Activated naive CD4-positive, alpha-beta T cell treated with anti-CD3 and anti-CD28 coated beads, Interleukin-2, amount 50 U/mL, for 24 hours (primary cell): ENCODE measurements around the gene ZNF407.

Source experiments
- H3K27ac Mint-ChIP-seq: one replicate; pipeline ENCODE4 v1.8.0; 2021; ENCODE audit warnings: mild to moderate bottlenecking, mixed read lengths
- H3K27me3 Mint-ChIP-seq: one replicate; pipeline ENCODE4 v1.8.0; 2021; ENCODE audit warnings: mixed read lengths
- H3K36me3 Mint-ChIP-seq: one replicate; pipeline ENCODE4 v1.8.0; 2021; ENCODE audit warnings: mixed read lengths
- H3K4me1 Mint-ChIP-seq: one replicate; pipeline ENCODE4 v1.8.0; 2021; ENCODE audit warnings: mixed read lengths
- H3K4me3 Mint-ChIP-seq: one replicate; pipeline ENCODE4 v1.8.0; 2021; ENCODE audit warnings: mild to moderate bottlenecking, mixed read lengths
- H3K9me3 Mint-ChIP-seq: one replicate; pipeline ENCODE4 v1.8.0; 2021; ENCODE audit warnings: mixed read lengths

Gene ZNF407

GRCh38 chr18:74708169-74708568 is 110.5 kb downstream of the ZNF407 start:
- peaks cover 9% of the 10 kb centered on the region for H3K36me3 Mint-ChIP-seq

GRCh38 chr18:74709452-74709851 is 111.8 kb downstream of the ZNF407 start:
- Mint-ChIP-seq H3K27me3 (no peaks in the 10 kb centered on the region), H3K4me3 (no peak overlapping the region), H3K9me3 (no peaks in the 10 kb centered on the region), H3K4me1 (peaks cover 6% of the 10 kb centered on the region), H3K36me3 (peaks cover 5% of the 10 kb centered on the region), H3K27ac (no peak overlapping the region)

More at GRCh38 chr18:74708169-74708568, 110.5 kb downstream of the ZNF407 start:
- Mint-ChIP-seq H3K27ac (no peak overlapping the region), H3K4me1 (peaks cover 7% of the 10 kb centered on the region), H3K27me3 (no peaks in the 10 kb centered on the region), H3K9me3 (no peaks in the 10 kb centered on the region), H3K4me3 (no peak overlapping the region)

GRCh38 chr18:74714120-74714519 is 116.5 kb downstream of the ZNF407 start:
- no peaks in the 10 kb centered on the region for H3K27me3 Mint-ChIP-seq
- peaks cover 6% of the 10 kb centered on the region for H3K36me3 Mint-ChIP-seq
- peaks cover 5% of the 10 kb centered on the region for H3K4me1 Mint-ChIP-seq
- H3K4me3 Mint-ChIP-seq: no peak overlapping the region
- no peaks in the 10 kb centered on the region for H3K9me3 Mint-ChIP-seq
- no peak overlapping the region for H3K27ac Mint-ChIP-seq

- Mint-ChIP-seq H3K27ac (peak overlapping the region; percentile 31), H3K4me3 (no peak overlapping the region)
Measured at GRCh38 chr18:74714791-74715190, 117.1 kb downstream of the ZNF407 start.

GRCh38 chr18:74715306-74715705 is 117.6 kb downstream of the ZNF407 start:
- H3K27ac Mint-ChIP-seq: no peak overlapping the region
- peaks cover 6% of the 10 kb centered on the region for H3K9me3 Mint-ChIP-seq
- no peaks in the 10 kb centered on the region for H3K27me3 Mint-ChIP-seq
- peaks cover 12% of the 10 kb centered on the region for H3K4me1 Mint-ChIP-seq
- peaks cover 12% of the 10 kb centered on the region for H3K36me3 Mint-ChIP-seq
- H3K4me3 Mint-ChIP-seq: no peak overlapping the region

More at GRCh38 chr18:74714791-74715190, 117.1 kb downstream of the ZNF407 start:
- H3K36me3 Mint-ChIP-seq: peaks cover 9% of the 10 kb centered on the region
- peaks cover 7% of the 10 kb centered on the region for H3K4me1 Mint-ChIP-seq
- peaks cover 4% of the 10 kb centered on the region for H3K9me3 Mint-ChIP-seq
- H3K27me3 Mint-ChIP-seq: no peaks in the 10 kb centered on the region

GRCh38 chr18:74715865-74716712 is 118.4 kb downstream of the ZNF407 start:
- peaks cover 15% of the 10 kb centered on the region for H3K36me3 Mint-ChIP-seq
- peaks cover 20% of the 10 kb centered on the region for H3K4me1 Mint-ChIP-seq
- H3K4me3 Mint-ChIP-seq: no peak overlapping the region
- H3K27me3 Mint-ChIP-seq: no peaks in the 10 kb centered on the region
- H3K9me3 Mint-ChIP-seq: peaks cover 6% of the 10 kb centered on the region
- no peak overlapping the region for H3K27ac Mint-ChIP-seq

- H3K9me3 Mint-ChIP-seq: peaks cover 6% of the 10 kb centered on the region
- peaks cover 38% of the 10 kb centered on the region for H3K4me1 Mint-ChIP-seq
- no peak overlapping the region for H3K4me3 Mint-ChIP-seq
- no peak overlapping the region for H3K27ac Mint-ChIP-seq
- H3K36me3 Mint-ChIP-seq: peaks cover 25% of the 10 kb centered on the region
- no peaks in the 10 kb centered on the region for H3K27me3 Mint-ChIP-seq
Measured at GRCh38 chr18:74718312-74718711, 120.6 kb downstream of the ZNF407 start.

- Mint-ChIP-seq H3K27ac (no peak overlapping the region), H3K36me3 (peaks cover 33% of the 10 kb centered on the region), H3K4me1 (peaks cover 44% of the 10 kb centered on the region), H3K27me3 (no peaks in the 10 kb centered on the region), H3K9me3 (peaks cover 10% of the 10 kb centered on the region), H3K4me3 (no peak overlapping the region)
Measured at GRCh38 chr18:74722237-74722636, 124.6 kb downstream of the ZNF407 start.

- Mint-ChIP-seq H3K9me3 (peaks cover 11% of the 10 kb centered on the region), H3K4me3 (no peak overlapping the region), H3K27ac (no peak overlapping the region), H3K36me3 (peaks cover 46% of the 10 kb centered on the region), H3K4me1 (peaks cover 49% of the 10 kb centered on the region), H3K27me3 (no peaks in the 10 kb centered on the region)
Measured at GRCh38 chr18:74724186-74724585, 126.5 kb downstream of the ZNF407 start.

GRCh38 chr18:74725690-74726089 is 128.0 kb downstream of the ZNF407 start:
- H3K36me3 Mint-ChIP-seq: peaks cover 43% of the 10 kb centered on the region
- H3K4me3 Mint-ChIP-seq: no peak overlapping the region
- H3K27ac Mint-ChIP-seq: no peak overlapping the region
- H3K27me3 Mint-ChIP-seq: no peaks in the 10 kb centered on the region
- peaks cover 38% of the 10 kb centered on the region for H3K4me1 Mint-ChIP-seq
- H3K9me3 Mint-ChIP-seq: peaks cover 5% of the 10 kb centered on the region

GRCh38 chr18:74728586-74728985 is 130.9 kb downstream of the ZNF407 start:
- Mint-ChIP-seq H3K27me3 (no peaks in the 10 kb centered on the region), H3K4me3 (no peak overlapping the region), H3K9me3 (peaks cover 5% of the 10 kb centered on the region), H3K4me1 (peaks cover 21% of the 10 kb centered on the region), H3K27ac (no peak overlapping the region), H3K36me3 (peaks cover 31% of the 10 kb centered on the region)

GRCh38 chr18:74731097-74731496 is 133.4 kb downstream of the ZNF407 start:
- Mint-ChIP-seq H3K4me3 (no peak overlapping the region), H3K9me3 (peaks cover 5% of the 10 kb centered on the region), H3K27ac (no peak overlapping the region), H3K36me3 (peaks cover 32% of the 10 kb centered on the region), H3K4me1 (peaks cover 18% of the 10 kb centered on the region), H3K27me3 (no peaks in the 10 kb centered on the region)

- no peak overlapping the region for H3K27ac Mint-ChIP-seq
- no peaks in the 10 kb centered on the region for H3K9me3 Mint-ChIP-seq
- H3K36me3 Mint-ChIP-seq: peaks cover 24% of the 10 kb centered on the region
- H3K4me3 Mint-ChIP-seq: no peak overlapping the region
- peaks cover 8% of the 10 kb centered on the region for H3K4me1 Mint-ChIP-seq
- no peaks in the 10 kb centered on the region for H3K27me3 Mint-ChIP-seq
Measured at GRCh38 chr18:74732380-74732779, 134.7 kb downstream of the ZNF407 start.

GRCh38 chr18:74733598-74733997 is 135.9 kb downstream of the ZNF407 start:
- peaks cover 4% of the 10 kb centered on the region for H3K4me1 Mint-ChIP-seq
- H3K36me3 Mint-ChIP-seq: peaks cover 14% of the 10 kb centered on the region
- no peak overlapping the region for H3K27ac Mint-ChIP-seq
- no peaks in the 10 kb centered on the region for H3K9me3 Mint-ChIP-seq
- H3K4me3 Mint-ChIP-seq: no peak overlapping the region
- H3K27me3 Mint-ChIP-seq: no peaks in the 10 kb centered on the region

- no peaks in the 10 kb centered on the region for H3K27me3 Mint-ChIP-seq
- peaks cover 4% of the 10 kb centered on the region for H3K4me1 Mint-ChIP-seq
- H3K27ac Mint-ChIP-seq: no peak overlapping the region
Measured at GRCh38 chr18:74734013-74734444, 136.4 kb downstream of the ZNF407 start.

GRCh38 chr18:74739926-74740325 is 142.3 kb downstream of the ZNF407 start:
- Mint-ChIP-seq H3K9me3 (no peaks in the 10 kb centered on the region), H3K36me3 (peaks cover 4% of the 10 kb centered on the region), H3K4me3 (no peak overlapping the region), H3K27ac (no peak overlapping the region), H3K27me3 (no peaks in the 10 kb centered on the region), H3K4me1 (peaks cover 5% of the 10 kb centered on the region)

More at GRCh38 chr18:74734013-74734444, 136.4 kb downstream of the ZNF407 start:
- no peaks in the 10 kb centered on the region for H3K9me3 Mint-ChIP-seq
- H3K36me3 Mint-ChIP-seq: peaks cover 13% of the 10 kb centered on the region
- no peak overlapping the region for H3K4me3 Mint-ChIP-seq
